GM06990 (cell line): ENCODE data around the gene CACNG3.

Experiments used
- DNase-seq: peaks from one replicate; pipeline ENCODE4 v3.0.0-alpha.2; 2011; ENCODE audit not compliant: insufficient read length; ENCODE audit errors: extremely low read depth
- H3K27me3 ChIP-seq: replicated peaks from 2 replicates; pipeline ENCODE4 v1.6.0; 2011; ENCODE audit warnings: low read length; ENCODE audit not compliant: control insufficient read depth, insufficient read depth
- H3K36me3 ChIP-seq: 2 replicates; pipeline ENCODE4 v1.5.1; 2011; ENCODE audit warnings: low read length; ENCODE audit not compliant: control insufficient read depth, insufficient read depth
- H3K4me3 ChIP-seq: replicated peaks from 2 replicates; pipeline ENCODE4 v1.5.1; 2011; ENCODE audit warnings: low read depth, mild to moderate bottlenecking, control low read depth, low read length
- CTCF ChIP-seq: IDR thresholded peaks from 2 replicates; pipeline ENCODE4 v1.5.1; 2011; ENCODE audit warnings: low read length, control low read depth, mild to moderate bottlenecking, inconsistent platforms; ENCODE audit not compliant: insufficient read depth, poor library complexity, severe bottlenecking

Gene CACNG3

GRCh38 chr16:24262816-24263215 lies 6.7 kb downstream of the CACNG3 start:
- no peaks in the 10 kb centered on the region for H3K36me3 ChIP-seq
- DNase-seq: no peak
- no peak for TF ChIP-seq CTCF
- H3K4me3 ChIP-seq: no peak overlapping the region
- peaks cover 1% of the 10 kb centered on the region for H3K27me3 ChIP-seq

- DNase-seq: no peak
- H3K36me3 ChIP-seq: no peaks in the 10 kb centered on the region
- no peaks in the 10 kb centered on the region for H3K27me3 ChIP-seq
- H3K4me3 ChIP-seq: no peak overlapping the region
- no peak for TF ChIP-seq CTCF
These were observed 14.7 kb downstream of the CACNG3 start for GRCh38 chr16:24270721-24271442.

GRCh38 chr16:24272379-24272778 lies 16.2 kb downstream of the CACNG3 start:
- DNase-seq: no peak
- no peaks in the 10 kb centered on the region for H3K36me3 ChIP-seq
- no peaks in the 10 kb centered on the region; the same call in 1 of the 2 replicates for H3K27me3 ChIP-seq
- no peak for TF ChIP-seq CTCF
- H3K4me3 ChIP-seq: no peak overlapping the region

- H3K27me3 ChIP-seq: no peaks in the 10 kb centered on the region; the same call in 1 of the 2 replicates
- no peak overlapping the region for H3K4me3 ChIP-seq
- DNase-seq: no peak
- TF ChIP-seq CTCF: no peak
- H3K36me3 ChIP-seq: no peaks in the 10 kb centered on the region
These were observed 17.5 kb downstream of the CACNG3 start for GRCh38 chr16:24273508-24274182.

- no peaks in the 10 kb centered on the region for H3K36me3 ChIP-seq
- no peak for TF ChIP-seq CTCF
These were observed 19.3 kb downstream of the CACNG3 start for GRCh38 chr16:24275413-24275812.

More at GRCh38 chr16:24275413-24275812, 19.3 kb downstream of the CACNG3 start:
- Histone ChIP-seq H3K27me3 (no peaks in the 10 kb centered on the region; the same call in 1 of the 2 replicates), H3K4me3 (no peak overlapping the region)
- no peak for DNase-seq
